Stromal cell of bone marrow (primary cell): Measurements from ENCODE around the gene OR8D2.

Source experiments
- DNase-seq: peaks from one replicate; pipeline ENCODE4 v3.0.0-alpha.2; 2012; ENCODE audit warnings: low read depth

Gene OR8D2, protein sequence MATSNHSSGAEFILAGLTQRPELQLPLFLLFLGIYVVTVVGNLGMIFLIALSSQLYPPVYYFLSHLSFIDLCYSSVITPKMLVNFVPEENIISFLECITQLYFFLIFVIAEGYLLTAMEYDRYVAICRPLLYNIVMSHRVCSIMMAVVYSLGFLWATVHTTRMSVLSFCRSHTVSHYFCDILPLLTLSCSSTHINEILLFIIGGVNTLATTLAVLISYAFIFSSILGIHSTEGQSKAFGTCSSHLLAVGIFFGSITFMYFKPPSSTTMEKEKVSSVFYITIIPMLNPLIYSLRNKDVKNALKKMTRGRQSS

DNA sequence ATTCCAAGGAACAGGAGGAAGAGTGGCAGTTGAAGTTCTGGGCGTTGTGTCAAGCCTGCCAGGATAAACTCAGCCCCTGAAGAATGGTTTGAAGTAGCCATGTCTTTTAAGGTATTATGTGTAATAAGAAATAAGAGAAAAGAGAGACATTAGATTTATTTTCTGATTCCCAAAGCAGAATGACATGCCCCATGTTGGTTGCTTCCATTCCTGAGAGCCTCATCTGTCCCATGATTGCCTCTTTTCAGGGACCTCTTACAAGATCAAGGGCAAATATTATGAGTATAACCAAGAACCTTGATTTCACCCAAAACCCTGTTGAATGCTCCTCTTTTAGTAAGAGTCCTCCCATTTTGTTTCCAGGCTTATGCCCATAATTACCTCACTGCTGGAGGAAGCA is at the start of gene OR8D2:
Gene OR8D2, minus strand, starts transcription at position 101 of the 400 bp plus-strand sequence. Its CDS starts 0 bp downstream, at position 101.
- DNase-seq: no peak

DNA sequence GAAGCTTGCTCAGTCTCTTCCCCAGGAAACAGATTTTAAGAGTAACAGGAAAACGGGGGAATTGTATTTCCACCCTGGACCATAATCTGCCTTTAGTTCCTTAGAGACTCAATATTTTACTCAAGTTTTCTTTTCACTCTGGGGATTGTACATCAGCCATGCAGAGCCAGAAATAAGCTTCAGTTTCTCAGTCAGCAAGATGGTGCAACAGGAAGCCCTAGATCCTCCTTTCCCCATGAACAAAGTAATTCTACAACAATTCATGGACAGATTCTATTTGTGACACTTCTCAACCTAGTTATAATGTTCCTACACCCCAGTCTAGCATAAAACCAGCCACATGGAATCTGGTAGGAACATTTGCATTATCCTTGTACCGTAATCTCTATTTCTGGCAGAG is 39.6 kb upstream of the OR8D2 start:
- no peak for DNase-seq

DNA sequence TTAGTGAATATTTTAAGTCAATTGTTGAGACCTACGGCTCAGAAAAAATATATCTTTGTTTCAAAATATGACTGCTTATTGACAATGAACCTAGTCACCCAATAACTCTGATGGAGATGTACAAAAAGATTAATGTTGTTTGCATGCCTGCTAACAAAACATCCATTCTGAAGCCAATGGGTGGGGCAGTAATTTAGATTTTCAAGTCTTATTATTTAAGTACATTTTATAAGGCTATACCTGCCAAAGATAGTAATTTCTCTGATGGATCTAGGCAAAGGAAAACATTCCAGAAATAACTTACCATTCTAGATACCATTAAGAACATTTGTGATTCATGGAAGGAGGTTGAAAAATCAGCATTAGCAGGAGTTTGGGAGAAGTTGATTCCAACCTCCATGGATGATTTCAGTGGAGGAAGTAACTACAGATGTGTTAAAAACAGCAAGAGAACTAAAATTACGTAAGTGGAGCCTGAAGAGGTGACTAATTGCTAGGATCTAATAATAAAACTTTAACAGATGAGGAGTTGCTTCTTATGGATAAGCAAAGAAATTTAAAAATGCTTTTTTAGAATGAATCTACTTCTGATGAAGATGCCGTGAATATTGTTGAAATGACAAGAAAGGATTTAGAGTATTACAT is 26.4 kb upstream of the OR8D2 start:
- no peak for DNase-seq

DNA sequence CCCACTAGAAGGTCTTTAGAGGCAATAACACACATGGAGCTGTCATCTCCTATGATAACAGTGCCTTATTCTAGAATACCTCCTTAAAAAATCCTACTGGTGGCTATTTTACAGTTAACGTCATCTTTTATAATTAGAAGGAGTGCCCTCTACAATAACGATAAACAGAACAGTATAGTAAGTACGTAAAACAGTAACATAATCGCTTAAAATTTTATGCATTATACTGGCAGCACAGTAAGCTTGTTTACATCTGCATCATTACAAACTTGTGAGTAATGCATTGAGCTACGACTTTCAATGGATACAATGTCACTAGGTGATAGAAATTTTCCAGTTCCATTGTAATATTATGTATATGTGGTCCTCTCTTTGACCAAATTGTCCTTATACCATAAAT is 24.3 kb upstream of the OR8D2 start:
- DNase-seq: no peak

DNA sequence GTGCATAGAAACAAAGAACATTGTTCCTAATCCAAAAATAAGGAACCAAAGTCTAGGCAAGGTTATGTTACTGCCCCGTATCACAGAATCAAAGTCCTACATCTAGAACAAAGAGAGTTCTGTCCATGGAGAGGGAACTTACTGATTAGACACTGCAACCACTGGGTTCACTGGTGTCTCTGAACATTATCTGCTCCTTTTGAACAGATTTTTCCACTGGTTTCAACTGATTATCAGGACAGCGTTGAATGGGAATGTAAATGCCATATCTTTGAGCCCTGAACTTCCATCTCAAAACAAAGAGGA is 20.1 kb upstream of the OR8D2 start:
- DNase-seq: no peak

DNA sequence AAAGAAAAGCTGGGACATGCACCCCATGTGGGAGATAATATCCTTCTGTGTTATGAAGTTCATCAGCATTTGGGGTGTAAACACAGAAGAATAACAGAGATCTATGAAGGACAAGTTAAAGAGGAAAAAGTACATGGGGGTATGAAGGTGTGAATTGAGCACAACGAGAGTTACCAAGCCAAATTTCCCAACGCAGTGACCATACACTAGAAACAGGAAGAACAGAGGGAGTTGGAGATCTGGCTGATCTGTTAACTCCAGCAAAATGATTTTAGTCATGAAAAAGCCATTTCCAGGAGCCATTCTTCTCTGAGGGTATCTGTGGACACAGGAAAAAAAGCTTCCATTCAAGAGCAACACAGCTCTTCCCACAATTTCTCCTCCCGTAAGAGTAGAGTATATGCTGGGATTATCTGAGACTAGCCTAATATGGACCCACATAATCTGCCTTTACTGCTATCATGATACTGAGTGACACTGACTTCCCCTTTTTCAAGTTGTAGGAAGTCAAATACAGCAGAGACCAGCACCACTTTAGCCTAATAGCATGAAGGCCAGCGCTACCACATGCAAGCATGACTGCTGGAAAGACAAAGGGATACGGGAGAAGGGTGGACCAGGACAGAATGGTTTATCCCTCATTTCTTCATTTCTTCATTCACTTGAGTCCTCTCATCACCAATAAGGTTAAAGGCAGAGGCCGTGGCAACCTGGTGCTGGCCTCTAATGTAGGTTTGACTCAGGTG is 19.6 kb upstream of the OR8D2 start:
- DNase-seq: no peak

DNA sequence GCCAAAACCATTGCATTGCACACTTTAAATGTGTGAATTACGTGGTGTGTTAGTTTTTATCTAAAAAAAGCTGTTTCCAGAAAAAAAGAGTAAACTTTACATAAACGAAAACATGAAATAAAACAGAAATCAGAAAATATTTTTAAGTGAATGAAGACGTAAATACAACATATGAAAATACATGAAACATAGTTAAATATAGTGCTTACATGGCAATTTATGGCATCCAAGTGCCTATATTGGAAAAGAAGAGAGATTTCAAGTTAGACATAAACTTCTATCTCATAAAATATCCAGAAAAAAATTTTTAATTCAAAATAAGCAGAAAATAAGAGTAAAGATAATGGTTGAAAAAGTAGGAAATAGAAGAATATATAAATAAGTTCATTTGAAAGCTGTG is 11.9 kb upstream of the OR8D2 start:
- no peak for DNase-seq

DNA sequence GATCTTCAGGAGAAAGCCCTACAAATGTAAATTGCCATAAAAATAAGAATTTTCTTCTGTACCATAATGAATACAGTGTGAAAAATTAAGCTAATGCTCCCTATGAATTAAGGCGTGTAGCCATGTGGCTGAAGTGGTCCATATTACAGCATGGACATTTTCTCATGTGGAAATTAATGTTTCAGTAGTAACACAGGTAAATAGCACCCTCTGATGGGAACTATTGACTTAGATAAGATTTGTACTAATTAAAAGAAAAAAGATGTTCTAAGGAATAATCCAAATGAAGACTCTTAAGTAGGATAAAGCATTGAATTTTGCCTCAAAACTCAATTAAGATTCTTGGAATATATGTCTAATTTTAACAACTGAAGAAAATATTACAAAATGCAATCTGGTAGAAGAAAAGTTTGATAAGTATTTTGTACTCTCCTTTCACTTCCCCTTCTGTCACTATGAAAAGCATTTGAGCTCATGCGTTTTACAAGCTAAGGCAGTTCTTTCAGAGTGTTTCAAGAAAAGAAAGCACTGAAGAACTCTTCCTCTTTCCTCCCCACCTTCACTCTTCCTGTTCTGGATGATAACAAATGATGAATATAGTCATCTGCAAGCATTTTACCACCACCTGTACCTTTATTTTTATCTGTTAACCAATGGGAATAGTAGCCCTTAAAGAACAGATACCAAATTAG is 9.9 kb upstream of the OR8D2 start:
- DNase-seq: no peak

DNA sequence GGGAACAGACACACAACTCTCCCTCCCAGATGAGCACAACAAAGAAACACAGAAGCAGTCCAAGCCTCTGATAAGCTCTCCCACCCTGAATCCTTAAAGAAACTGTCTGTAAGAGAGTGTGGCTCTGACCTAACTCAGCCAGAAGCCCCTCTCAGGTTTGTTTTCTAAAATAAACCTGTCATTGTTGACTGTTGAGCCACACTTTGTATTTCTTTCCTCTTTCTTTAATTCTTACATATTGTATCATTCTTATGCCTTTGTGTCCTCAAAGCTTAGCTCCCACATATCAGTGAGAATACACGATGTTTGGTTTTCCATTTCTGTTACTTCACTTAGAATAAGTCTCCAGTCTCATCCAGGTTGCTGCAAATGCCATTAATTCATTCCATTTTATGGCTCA is 7.8 kb upstream of the OR8D2 start:
- no peak for DNase-seq

DNA sequence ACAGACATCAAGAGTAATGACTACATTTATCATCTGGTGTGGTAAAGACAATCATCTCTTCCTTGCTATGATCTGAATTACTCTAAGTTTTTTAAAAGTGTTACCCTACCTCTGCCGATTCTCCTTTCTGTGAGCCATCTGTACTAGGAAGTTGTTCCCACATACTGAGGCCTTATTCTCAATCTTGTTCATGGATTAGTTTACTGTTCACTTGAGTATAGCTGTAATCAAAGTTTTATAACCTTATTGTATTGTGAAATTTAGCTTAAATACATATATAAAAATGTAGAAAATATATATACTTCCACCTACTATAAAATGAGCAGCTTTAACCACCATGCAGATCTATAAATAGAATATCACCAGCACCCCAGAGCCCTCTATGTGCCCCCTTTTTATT is 2.4 kb upstream of the OR8D2 start:
- no peak for DNase-seq

DNA sequence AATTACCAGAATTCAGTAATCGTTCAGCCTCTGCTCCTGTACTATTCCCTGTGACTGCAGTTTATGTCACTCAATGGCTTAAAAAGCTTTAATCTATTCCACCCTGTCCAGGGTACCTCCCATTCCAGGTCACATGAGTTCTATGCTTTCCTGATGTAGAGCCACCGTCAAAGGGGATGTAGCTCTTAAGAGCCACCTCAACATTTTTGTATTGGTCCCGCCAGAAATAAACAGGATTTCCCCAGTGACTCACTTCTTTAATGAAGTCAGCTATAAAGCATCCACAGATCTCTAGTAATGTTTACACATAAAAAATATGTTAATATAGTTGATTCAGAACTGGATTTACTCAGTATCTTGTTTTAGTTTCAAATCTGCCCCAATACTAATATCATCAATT is 4.9 kb downstream of the OR8D2 start:
- no peak for DNase-seq

DNA sequence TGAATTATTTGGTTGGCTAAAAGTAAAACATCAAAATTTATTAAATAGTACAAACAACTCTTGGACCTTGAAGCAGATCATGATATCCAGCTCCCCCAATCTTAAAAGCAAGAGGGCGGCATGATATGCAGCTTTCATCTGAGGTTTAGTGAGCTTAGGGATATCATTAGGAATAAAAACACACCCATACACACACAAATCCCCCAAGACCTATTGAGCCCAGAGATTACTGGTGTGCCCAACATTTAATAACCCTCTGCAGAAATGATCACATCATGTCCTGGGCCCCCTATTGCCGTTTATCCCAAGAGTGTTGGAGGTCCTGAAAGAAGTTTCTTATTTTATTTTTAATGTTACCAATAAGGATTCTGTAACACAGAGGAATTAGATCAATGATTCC is 6.1 kb downstream of the OR8D2 start, which contains the start of gene OR8D1:
Gene OR8D1, minus strand, starts transcription at position 101 of the 400 bp plus-strand sequence. CDS start 3,183 bp downstream, outside the sequence.
- DNase-seq: no peak

DNA sequence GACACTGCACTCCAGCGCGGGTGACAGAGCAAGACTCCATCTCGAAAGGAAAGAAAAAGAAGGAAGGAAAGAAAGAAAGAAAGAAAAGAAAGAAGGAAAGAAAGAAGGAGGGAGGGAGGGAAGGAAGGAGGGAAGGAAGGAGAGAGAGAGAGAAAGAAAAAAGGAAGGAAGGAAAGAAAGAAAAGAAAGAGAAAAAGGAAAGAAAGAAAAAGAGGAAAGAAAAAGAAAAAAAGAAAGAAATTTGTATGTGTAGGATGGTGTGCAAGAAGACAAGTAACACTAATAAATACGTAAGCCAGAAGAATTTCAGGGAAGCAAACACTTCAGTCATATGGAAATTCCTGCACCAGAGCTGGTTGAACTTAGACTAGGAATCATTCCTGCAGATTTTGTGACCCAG is 6.9 kb downstream of the OR8D2 start:
- no peak for DNase-seq

DNA sequence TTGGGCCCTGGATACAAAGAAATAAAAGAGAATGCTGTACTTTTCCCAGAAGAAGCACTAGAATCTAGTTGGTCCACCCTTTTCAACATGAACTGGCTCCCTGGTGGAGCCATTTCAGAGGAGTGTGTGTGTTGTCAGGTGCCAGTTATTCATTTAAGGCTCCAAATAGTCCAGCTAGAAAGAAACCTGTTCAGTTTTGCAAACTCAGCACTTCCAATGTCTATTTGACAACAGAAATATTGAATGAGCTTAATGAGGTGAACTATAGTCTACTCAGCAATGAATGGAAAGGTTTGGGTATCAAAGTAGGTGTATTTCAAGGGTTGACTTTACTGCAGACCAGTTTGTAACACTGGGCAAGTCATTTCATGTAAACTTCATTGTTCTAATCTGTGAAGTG is 8.3 kb downstream of the OR8D2 start:
- no peak for DNase-seq

DNA sequence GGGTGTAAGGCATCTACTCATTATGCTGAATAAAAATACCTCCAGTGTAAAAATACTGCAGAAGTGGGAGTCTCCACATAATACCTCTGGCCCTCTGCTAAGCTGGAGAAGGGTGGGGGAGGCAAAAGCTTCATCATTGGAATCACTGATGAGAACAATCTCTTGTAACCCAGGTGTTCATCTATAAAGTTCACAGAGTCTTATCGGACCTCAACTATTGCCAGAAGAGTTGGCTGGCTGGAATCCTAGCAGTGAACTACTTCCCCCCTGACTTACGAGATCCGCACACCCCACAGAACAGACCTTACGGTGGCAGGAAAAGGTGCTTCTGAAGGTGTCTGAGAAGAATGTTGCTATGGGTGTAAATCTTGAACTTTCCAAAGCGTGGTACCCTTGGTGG is 8.7 kb downstream of the OR8D2 start:
- no peak for DNase-seq

DNA sequence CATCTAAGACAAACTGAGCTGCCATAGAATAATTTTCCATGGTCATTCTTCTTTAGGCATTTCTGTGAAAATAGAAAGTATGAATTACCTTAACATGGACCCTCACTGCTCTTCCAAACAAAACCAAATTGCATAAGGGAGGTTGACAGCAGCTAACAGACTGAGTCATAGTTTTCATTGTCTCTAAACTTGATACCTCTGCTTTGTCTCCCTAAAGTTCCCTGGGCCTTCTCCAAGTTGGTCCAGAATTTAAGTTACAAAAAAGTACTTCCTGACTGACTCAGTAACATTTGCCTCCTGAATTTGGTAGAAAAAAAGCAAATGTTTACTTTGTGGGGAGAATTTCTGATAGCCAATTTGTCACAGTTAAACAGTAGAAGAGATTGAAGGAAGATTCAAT is 9.3 kb downstream of the OR8D2 start:
- no peak for DNase-seq

DNA sequence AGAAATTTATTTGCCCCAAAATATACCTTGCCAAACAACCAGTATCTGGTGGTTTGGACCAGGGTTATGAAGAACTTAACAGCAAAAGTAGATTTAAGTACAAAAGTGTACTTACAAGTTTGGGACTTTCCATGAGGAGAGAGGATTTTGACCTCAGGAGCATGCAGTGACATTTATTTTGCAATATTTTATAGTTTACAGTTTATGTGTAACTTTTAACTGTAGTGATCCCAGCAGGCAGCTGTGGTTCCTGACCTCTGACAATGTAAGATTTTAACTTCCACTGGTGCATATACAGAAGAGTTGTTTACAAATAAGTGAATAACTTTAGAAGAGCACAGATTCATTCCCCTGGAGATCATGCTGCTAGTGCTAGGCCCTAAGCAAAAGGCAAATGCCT is 12.9 kb downstream of the OR8D2 start:
- DNase-seq: no peak

DNA sequence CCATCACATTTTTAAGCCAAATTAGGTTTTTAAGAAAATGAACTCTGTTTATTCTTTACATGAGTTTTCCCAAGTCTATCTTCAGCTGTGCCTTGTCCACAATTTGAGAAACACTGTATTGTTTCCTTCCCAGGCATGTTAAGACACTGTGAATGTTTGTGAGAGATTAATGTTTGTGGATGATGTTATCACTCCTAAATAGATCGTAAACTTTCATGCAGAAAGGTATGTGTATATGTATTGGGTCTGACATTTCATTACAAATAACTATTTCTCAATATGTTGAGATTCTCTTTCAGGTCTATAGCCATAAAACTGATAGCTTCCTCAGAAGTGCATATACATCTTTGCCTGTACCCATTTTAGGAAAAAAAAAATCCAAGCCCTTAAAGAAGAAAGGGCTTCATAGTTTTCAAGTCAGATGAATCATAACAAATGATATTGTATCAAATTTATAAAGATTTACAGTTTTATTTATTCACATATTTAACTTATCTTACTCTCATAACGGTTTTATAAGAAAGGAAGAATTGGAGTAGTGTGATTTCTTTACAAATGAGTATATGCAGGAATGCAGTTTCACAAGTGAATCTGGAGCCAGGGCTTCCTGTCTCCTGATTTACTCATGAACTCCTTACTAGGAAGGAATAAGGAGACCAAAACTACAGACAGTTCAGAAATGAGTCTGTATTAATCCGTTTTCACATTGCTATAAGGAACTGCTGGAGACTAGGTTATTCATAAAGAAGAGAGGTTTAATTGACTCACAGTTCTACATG is 17.5 kb downstream of the OR8D2 start:
- DNase-seq: no peak

DNA sequence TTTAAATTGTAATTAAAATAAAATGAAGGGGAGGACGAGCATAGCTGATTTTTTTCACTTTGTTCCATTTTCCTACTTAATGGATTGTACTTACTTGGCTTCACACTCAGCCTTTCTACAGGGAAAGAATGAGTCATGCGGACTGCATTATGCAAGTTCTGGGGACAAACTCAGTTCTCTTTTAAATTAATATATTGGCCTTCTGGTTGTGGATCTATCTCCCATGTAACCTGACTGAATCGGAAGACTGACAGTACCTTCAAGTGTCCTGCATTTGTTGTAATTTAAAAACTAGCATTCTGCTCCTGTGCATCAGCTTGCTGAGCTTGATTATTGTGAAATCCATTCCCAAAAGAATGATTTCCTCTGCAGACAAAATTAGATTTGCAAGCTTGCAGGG is 18.4 kb downstream of the OR8D2 start:
- DNase-seq: peak; percentile 64

DNA sequence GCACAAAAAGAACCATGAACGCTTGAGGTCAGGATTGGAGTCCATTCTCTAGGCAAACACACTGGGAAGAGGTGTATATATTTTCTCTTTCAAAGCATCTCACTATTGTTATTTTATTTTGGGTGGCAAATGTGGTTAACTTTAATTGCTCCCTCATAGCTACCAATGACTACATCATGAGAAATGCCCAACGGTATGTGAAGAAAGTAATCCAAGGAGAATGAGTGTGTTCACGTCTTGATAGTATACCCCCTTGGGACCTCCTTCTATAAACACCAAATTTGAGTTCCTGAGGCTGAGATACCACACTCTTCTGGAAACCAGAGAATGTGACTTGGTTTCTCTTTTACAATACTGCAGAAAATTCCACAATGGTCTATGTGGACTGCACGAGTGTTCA is 22.1 kb downstream of the OR8D2 start:
- no peak for DNase-seq

DNA sequence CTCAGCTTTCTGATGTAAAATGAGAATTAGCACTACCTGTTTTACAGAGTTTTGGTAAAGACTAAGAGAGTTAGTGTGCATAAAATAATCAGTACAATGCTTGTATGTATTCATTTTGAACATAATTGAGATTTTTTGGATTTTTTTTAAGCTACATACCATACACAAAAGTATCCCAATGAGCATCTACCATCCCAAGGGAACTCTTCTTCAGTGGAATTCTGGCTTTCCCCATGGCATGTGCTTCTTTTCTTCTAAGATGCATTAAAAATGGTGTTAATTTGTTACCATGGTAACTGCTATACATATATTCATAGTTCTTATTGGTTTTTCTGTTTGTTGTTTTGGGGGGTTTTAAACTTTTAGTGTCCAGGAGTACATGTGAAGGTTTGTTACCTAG is 24.0 kb downstream of the OR8D2 start:
- no peak for DNase-seq

DNA sequence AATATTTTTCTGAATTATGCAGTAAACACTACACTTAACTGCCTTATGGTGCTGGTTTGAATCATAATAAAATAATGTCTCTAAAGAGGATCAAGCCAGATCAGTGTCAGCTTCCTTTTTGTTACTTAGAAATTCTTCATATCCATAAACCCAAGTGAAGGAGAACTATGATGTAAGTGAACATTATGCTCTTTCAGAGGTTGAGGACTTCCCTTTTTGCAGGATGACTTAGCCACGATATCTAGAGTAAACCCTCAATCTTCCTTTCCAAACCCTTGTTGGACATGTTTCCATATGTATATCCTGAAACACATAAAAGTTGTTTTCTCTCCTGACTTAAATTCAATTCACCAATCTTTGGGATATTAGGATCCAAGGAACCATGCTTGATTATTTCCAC is 25.3 kb downstream of the OR8D2 start:
- DNase-seq: no peak
